Bronchial smooth muscle cell (primary cell): ENCODE results near the gene POMGNT2. TPM values are rescaled to one million over a fixed set of nuclear protein-coding genes. Genes with fewer than 3 reads are reported as not detected.

Source experiments
- total RNA-seq: library from RNA; depleted of rRNA; stranded (reverse); fragments of >200 nt; gene quantifications from 2 replicates; pipeline ENCODE4 v1.2.1, GENCODE V29; 2014

Gene POMGNT2
- 7.9 and 15.7 TPM in 2 replicates for total RNA-seq

GRCh38 chr3:43105596-43106292 is at the start of gene POMGNT2:
Gene POMGNT2, minus strand, starts transcription at chr3:43106079. Its CDS starts 24,648 bp downstream, at chr3:43081431.

Other genes starting within 250 kb of the POMGNT2 start
- gene CYP8B1, start 230.2 kb downstream of the POMGNT2 start, total RNA-seq = not detected in 2 replicates
- gene ZNF662, start 199.9 kb downstream of the POMGNT2 start, total RNA-seq = 1.3 and 2.0 TPM in 2 replicates
- 0.26 and 3.3 TPM in 2 replicates for gene GASK1A, start 126.8 kb downstream of the POMGNT2 start, total RNA-seq
- 11.2 and 14.3 TPM in 2 replicates for gene SNRK, start 180.5 kb upstream of the POMGNT2 start, total RNA-seq